Activated effector memory CD4-positive, alpha-beta T cell treated with anti-CD3 and anti-CD28 coated beads, Interleukin-2, amount 50 U/mL, for 16 hours (primary cell): ENCODE results near the gene UNC80.

ENCODE experiments used
- DNase-seq: peaks from one replicate; pipeline ENCODE4 v3.0.0-alpha.2; 2020

UNC80 gene

GRCh38 chr2:209808521-209808920, 36.9 kb downstream of the UNC80 start:
- no peak for DNase-seq

GRCh38 chr2:209809256-209809655, 37.6 kb downstream of the UNC80 start:
- DNase-seq: no peak

- no peak for DNase-seq
Observed at GRCh38 chr2:209817844-209818271, 46.2 kb downstream of the UNC80 start.

GRCh38 chr2:209818939-209819338, 47.3 kb downstream of the UNC80 start:
- no peak for DNase-seq

- DNase-seq: no peak
Observed at GRCh38 chr2:209821806-209822205, 50.2 kb downstream of the UNC80 start.

GRCh38 chr2:209823484-209823883, 51.9 kb downstream of the UNC80 start:
- DNase-seq: no peak

- DNase-seq: no peak
Observed at GRCh38 chr2:209824391-209824790, 52.8 kb downstream of the UNC80 start.

GRCh38 chr2:209830722-209831465, 59.3 kb downstream of the UNC80 start:
- no peak for DNase-seq

GRCh38 chr2:209834767-209835166, 63.1 kb downstream of the UNC80 start:
- no peak for DNase-seq

- no peak for DNase-seq
Observed at GRCh38 chr2:209840434-209840833, 68.8 kb downstream of the UNC80 start.

GRCh38 chr2:209845666-209846065, 74.0 kb downstream of the UNC80 start:
- DNase-seq: no peak

GRCh38 chr2:209864716-209865295, 93.2 kb downstream of the UNC80 start:
- DNase-seq: no peak

GRCh38 chr2:209868271-209868994, 96.8 kb downstream of the UNC80 start:
- no peak for DNase-seq

- no peak for DNase-seq
Observed at GRCh38 chr2:209870067-209870466, 98.4 kb downstream of the UNC80 start.

- no peak for DNase-seq
Observed at GRCh38 chr2:209872675-209873074, 101.0 kb downstream of the UNC80 start.

GRCh38 chr2:209875270-209875669, 103.6 kb downstream of the UNC80 start:
- no peak for DNase-seq

- no peak for DNase-seq
Observed at GRCh38 chr2:209876211-209876610, 104.6 kb downstream of the UNC80 start.

GRCh38 chr2:209878701-209879100, 107.1 kb downstream of the UNC80 start:
- no peak for DNase-seq

- DNase-seq: no peak
Observed at GRCh38 chr2:209900638-209901037, 129.0 kb downstream of the UNC80 start.

GRCh38 chr2:209901172-209901571, 129.5 kb downstream of the UNC80 start:
- no peak for DNase-seq

- no peak for DNase-seq
Observed at GRCh38 chr2:209905691-209906090, 134.1 kb downstream of the UNC80 start.

GRCh38 chr2:209907746-209908145, 136.1 kb downstream of the UNC80 start:
- DNase-seq: no peak

GRCh38 chr2:209908511-209908910, 136.9 kb downstream of the UNC80 start:
- DNase-seq: no peak

- DNase-seq: no peak
Observed at GRCh38 chr2:209911486-209911885, 139.9 kb downstream of the UNC80 start.
